Lower lobe of right lung (tissue), 2 donors: ENCODE measurements around the gene RFNG. TPM values are rescaled to one million over a fixed set of nuclear protein-coding genes. Genes with fewer than 3 reads are reported as not detected.

Experiments
- ATAC-seq, 2 donors: fragments of 200-7000 bp; cut with Tn5 transposase; one replicate each; pipeline ENCODE4 v1.9.1; 2020 to 2022; ENCODE audit warnings: mild to moderate bottlenecking in 2 of 2, moderate library complexity in 2 of 2
- DNase-seq: peaks from one replicate; pipeline ENCODE4 v3.0.0-alpha.2; 2020
- H3K27ac ChIP-seq: fragments of 200-600 bp; one replicate; pipeline ENCODE4 v1.8.0; 2022
- H3K27me3 ChIP-seq: fragments of 200-600 bp; one replicate; pipeline ENCODE4 v1.8.0; 2022; ENCODE audit warnings: low read depth
- H3K36me3 ChIP-seq: fragments of 200-600 bp; one replicate; pipeline ENCODE4 v1.8.0; 2022; ENCODE audit warnings: mild to moderate bottlenecking
- H3K4me1 ChIP-seq: fragments of 200-600 bp; one replicate; pipeline ENCODE4 v1.8.0; 2022
- H3K4me3 ChIP-seq: fragments of 200-600 bp; one replicate; pipeline ENCODE4 v1.8.0; 2022; ENCODE audit warnings: mild to moderate bottlenecking
- H3K9me3 ChIP-seq: fragments of 200-600 bp; one replicate; pipeline ENCODE4 v1.8.0; 2022
- CTCF ChIP-seq: fragments of 200-600 bp; IDR thresholded peaks from one replicate; pipeline ENCODE4 v1.8.0; 2022; ENCODE audit warnings: antibody characterized with exemption, mild to moderate bottlenecking
- intact Hi-C: fragments of 100-400 bp; cut with DNase I; formaldehyde crosslinking; loops from one replicate; pipeline ENCODE4 v1.11.0; 2022
- total RNA-seq: library from RNA; stranded (reverse); fragmentation: NEBNext Ultra II Directional; extraction: Animal tissue kit (Norgen Biotek cat#: 25700); gene quantifications from one replicate; pipeline ENCODE4 v1.2.1, GENCODE V29; 2021
- donor health status: DM: no; HTN: yes; CAD: no; lungs with severe emphysema.

Gene RFNG
- total RNA-seq, 1 donor from 2014 or later = 35.1 TPM

GRCh38 chr17:82084373-82085030 lies 32.9 kb upstream of the RFNG start:
- DNase-seq (no peak), ATAC-seq (no peak)
- Histone ChIP-seq H3K36me3 (peaks cover 100% of the 10 kb centered on the region), H3K9me3 (no peaks in the 10 kb centered on the region), H3K27me3 (no peaks in the 10 kb centered on the region), H3K4me3 (no peak overlapping the region), H3K4me1 (no peaks in the 10 kb centered on the region), H3K27ac (no peak overlapping the region)
- intact Hi-C loops = no loop called here
- no peak for TF ChIP-seq CTCF

GRCh38 chr17:82083533-82084359 lies 32.1 kb upstream of the RFNG start:
- Histone ChIP-seq H3K27me3 (no peaks in the 10 kb centered on the region), H3K4me1 (no peaks in the 10 kb centered on the region), H3K9me3 (no peaks in the 10 kb centered on the region), H3K27ac (no peak overlapping the region), H3K36me3 (peaks cover 100% of the 10 kb centered on the region), H3K4me3 (no peak overlapping the region)
- DNase-seq = no peak
- intact Hi-C loops = no loop called here
- ATAC-seq = no peak
- TF ChIP-seq CTCF = no peak

GRCh38 chr17:82083009-82083408 lies 31.4 kb upstream of the RFNG start:
- no peak for TF ChIP-seq CTCF
- Histone ChIP-seq H3K9me3 (no peaks in the 10 kb centered on the region), H3K27me3 (no peaks in the 10 kb centered on the region), H3K4me1 (no peaks in the 10 kb centered on the region), H3K4me3 (no peak overlapping the region), H3K36me3 (peaks cover 96% of the 10 kb centered on the region), H3K27ac (no peak overlapping the region)
- intact Hi-C loops = no loop called here
- ATAC-seq (no peak), DNase-seq (no peak)

GRCh38 chr17:82082456-82082855 lies 30.8 kb upstream of the RFNG start:
- Histone ChIP-seq H3K36me3 (peaks cover 91% of the 10 kb centered on the region), H3K9me3 (no peaks in the 10 kb centered on the region), H3K4me1 (no peaks in the 10 kb centered on the region), H3K27me3 (no peaks in the 10 kb centered on the region), H3K27ac (no peak overlapping the region), H3K4me3 (no peak overlapping the region)
- TF ChIP-seq CTCF = no peak
- DNase-seq = no peak
- intact Hi-C loops = no loop called here
- ATAC-seq = no peak

GRCh38 chr17:82081966-82082365 lies 30.4 kb upstream of the RFNG start:
- H3K36me3 ChIP-seq = peaks cover 86% of the 10 kb centered on the region
- no peaks in the 10 kb centered on the region for H3K4me1 ChIP-seq
- no peak overlapping the region for H3K27ac ChIP-seq
- no peak overlapping the region for H3K4me3 ChIP-seq
- ATAC-seq (no peak), DNase-seq (no peak)
- intact Hi-C loops = no loop called here
- H3K9me3 ChIP-seq = no peaks in the 10 kb centered on the region
- H3K27me3 ChIP-seq = no peaks in the 10 kb centered on the region
- no peak for TF ChIP-seq CTCF
